Stimulated activated CD8-positive, alpha-beta memory T cell treated with anti-CD3 and anti-CD28 coated beads, Interleukin-7, amount 100 ng/mL, for 48 hours (primary cell): ENCODE measurements around the gene TCTN3.
"Not testable (repeated sequence)": the region's sequence is repeated elsewhere in the genome, so short reads cannot be mapped to it uniquely, and the experiment has no call there.

Source experiments
- DNase-seq, 2 donors: peaks; one replicate each; pipeline ENCODE4 v3.0.0-alpha.2; 2020; ENCODE audit warnings: low read depth in 1 of 2; ENCODE audit errors: extremely low read depth in 1 of 2

TCTN3 gene

GRCh38 chr10:95691281-95691680, 2.4 kb downstream of the TCTN3 start:
- no peak for DNase-seq

DNA sequence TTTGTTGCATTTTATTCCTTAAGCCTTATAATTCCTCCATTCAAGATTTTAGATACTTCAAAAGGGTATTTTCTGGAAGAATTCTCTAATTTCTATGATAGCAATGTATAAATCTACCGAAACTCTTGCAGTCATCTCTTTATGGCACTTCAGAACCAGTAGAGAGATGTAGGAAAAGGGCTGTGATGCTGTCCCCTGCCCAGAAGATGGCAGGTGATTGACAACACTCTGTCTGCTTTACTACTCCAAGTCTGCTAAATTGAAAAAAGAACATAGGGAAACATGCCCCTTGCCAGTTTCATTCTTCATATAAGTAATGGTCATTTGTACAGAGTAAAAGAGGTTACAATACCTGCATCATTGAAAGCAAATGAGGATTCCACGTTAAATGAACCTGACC, 5.1 kb downstream of the TCTN3 start:
- no peak for DNase-seq

GRCh38 chr10:95683966-95684365, 9.8 kb downstream of the TCTN3 start:
- DNase-seq = no peak

GRCh38 chr10:95675403-95676116, 18.2 kb downstream of the TCTN3 start:
- DNase-seq = no peak

DNA sequence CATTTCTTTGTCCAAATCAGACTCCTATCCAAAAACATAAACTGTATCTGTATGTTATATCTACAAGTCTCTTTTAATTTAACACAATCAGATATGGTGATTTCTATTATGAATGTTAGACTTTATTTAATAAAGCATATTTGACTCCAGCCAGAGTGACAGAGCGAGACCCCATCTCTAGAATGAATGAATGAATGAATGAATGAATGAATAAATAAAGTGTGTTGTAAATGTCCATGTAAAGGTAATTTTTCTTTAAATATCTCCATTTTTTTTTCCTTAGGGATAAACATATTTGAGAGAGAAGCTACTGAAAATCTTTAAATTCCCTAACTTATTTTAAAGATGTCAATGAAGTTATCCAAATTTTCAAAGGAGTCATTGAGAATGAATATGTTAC, 19.1 kb downstream of the TCTN3 start:
- no peak for DNase-seq

GRCh38 chr10:95672641-95673040, 21.1 kb downstream of the TCTN3 start:
- DNase-seq = not testable (repeated sequence)

DNA sequence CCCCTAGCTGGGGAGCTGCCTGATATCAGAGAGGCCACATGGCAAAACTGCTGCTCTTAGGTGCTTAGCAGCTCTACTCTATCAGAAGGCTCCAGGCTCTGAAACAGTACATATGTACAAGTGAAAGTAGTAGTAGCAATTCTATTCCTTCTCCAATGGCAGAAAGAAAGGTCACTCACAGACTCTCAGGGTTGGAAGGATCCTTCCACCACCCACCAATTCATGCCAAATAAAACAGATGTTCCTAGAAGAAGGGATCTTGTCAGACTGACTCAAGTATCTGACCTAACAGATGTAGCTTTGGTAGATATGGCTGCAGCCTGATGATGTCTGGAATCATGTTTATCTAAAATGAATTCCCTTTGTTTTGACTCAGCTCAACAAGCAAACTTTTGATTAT, 29.2 kb downstream of the TCTN3 start:
- no peak for DNase-seq

DNA sequence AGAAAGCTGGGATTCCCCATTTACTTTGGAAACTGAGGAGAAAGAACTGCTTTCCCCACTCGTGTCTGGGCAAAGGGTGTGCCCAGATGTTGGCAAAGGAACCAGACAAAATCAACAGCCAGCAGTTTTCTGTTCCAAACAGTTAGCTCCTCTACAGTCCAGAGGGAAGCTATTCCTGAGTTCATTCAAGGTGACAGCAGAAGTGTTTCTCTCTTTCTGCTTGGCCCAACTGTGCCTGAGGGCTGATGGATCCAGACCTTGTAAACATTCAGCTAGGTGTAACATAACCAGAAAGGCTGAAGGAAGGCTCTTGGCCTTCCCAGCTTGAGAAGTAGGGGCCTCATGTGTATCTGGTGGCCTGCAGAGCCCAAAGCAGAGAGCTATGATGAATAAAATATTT, 30.2 kb downstream of the TCTN3 start:
- no peak for DNase-seq

DNA sequence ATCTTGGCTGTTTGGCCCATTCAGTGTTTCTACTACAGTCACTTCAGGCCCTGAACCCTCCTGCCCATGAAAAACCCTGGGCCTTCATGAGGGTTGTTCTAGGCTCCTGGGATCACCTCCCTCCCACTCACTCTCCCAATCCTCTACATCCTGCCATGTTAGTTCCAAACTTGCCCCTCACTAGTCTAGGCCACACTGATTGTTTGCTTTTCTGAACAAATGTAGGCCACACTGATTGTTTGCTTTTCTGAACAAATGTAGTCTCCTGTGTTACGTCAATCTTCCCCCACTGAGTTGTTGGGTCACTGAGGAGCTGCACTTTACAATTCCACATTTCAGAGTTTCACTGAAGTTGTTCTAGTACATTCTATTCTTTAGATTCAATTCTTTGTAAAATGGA, 31.9 kb downstream of the TCTN3 start:
- no peak for DNase-seq

GRCh38 chr10:95660283-95660682, 33.4 kb downstream of the TCTN3 start:
- no peak for DNase-seq

- DNase-seq = no peak
Observed at GRCh38 chr10:95657250-95657649, 36.5 kb downstream of the TCTN3 start.

DNA sequence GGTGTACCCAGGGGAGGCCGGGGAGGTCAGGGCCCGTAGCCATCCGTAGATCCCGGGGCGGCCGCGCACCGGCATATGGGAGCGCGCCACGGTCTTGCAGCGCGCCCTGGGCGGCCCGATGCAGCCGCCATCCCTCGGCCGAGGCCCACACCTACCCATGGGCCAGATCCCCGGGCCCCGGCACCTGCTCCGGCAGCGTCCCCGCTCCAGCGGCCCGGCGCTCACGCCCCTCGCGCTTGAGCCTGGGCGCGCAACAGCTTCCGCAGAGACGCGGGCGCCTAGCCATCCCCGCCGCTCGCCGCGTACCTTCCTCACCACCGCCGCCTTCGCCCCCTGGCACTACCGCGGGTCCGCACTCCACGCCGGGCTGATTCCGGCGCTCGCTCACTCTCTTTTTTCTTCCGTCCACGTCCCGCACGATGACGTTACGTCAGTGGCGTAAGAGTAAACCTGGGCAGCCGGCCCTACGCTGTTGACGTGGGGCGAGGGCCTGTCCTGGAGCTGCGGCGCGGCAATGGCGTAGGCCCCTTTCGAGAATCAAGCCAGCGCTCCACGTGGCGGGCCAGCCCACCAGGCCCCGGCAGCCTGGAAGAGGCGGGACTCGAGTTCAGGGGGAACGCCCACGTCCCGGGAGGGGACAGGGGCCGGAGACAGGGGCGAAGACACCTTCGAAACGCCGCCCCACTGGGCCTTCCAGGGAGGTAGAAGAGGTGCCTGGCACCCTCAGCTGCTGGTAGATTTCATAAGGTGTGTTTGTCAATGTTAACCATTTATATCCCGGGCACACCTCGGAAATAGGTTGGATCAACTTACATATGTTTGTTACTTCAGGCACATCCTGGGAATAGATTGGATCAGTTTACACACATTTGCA, 37.2 kb downstream of the TCTN3 start, which contains the start of gene ALDH18A1:
ALDH18A1 (minus strand) TSS at position 421 of the 874 bp plus-strand sequence. CDS start 3,334 bp downstream, outside the sequence.
- peak; percentile 86 to 89 for DNase-seq

GRCh38 chr10:95655571-95656290, 38.0 kb downstream of the TCTN3 start:
- DNase-seq = peak in 1 of 2 donors; percentile 5

DNA sequence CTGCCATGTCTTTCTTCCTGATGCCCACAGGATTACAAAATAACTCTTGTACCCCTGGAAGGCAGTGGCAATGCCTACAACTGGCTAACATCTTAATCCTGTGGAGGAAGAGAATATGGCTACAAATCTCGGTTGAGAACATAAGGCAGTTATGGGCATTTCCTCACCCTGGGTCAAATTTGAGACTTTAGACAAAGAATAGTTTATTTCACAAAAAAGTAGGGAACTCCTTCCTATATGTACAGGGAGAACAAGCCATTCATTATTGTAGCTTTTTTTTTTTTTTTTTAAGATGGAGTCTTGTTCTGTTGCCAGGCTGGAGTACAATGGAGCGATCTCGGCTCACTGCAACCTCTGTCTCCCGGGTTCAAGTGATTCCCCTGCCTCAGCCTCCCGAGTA, 39.8 kb downstream of the TCTN3 start:
- no peak for DNase-seq

GRCh38 chr10:95651346-95652060, 42.2 kb downstream of the TCTN3 start:
- no peak for DNase-seq

DNA sequence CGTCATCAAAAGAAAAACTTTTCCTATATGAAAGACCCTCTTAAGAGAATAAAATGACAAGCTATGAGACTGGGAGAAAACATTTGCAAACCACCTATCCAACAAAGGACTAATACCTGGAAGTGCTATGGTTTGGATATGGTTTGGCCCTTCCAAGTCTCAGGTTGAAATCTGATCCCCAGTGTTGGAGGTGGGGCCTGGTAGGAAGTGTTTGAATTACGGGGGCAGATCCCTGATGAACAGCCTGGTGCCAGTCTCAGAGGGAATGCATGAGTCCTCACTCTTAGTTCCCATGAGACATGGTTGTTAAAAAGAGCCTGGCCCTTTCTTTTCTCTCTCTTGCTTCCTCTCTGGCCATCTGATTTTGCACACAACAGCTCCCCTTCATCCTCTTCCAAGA, 43.5 kb downstream of the TCTN3 start:
- no peak for DNase-seq

GRCh38 chr10:95648138-95648537, 45.6 kb downstream of the TCTN3 start:
- DNase-seq = no peak

- no peak for DNase-seq
Observed at GRCh38 chr10:95646160-95646559, 47.6 kb downstream of the TCTN3 start.

GRCh38 chr10:95644901-95645300, 48.8 kb downstream of the TCTN3 start:
- DNase-seq = no peak

GRCh38 chr10:95640891-95641315, 52.8 kb downstream of the TCTN3 start:
- DNase-seq = no peak

DNA sequence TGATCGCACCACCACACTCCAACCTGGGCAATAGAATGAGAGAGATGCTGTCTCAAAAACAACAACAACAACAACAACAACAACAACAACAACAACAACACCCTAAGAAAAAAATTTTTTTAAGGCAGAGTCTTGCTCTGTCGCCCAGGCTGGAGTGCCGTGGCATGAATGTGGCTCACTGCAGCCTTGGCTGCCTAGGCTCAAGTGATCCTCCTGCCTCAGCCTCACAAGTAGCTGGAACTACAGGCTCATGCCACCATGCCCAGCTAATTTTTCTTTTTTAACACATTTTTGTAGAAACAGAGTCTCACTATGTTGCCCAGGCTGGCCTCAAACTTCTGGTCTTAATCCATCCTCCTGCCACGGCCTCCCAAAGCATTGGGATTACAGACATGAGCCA, 55.8 kb downstream of the TCTN3 start:
- DNase-seq = no peak
